Gastrocnemius medialis (tissue), 4 donors: ENCODE results near the gene CRABP2.

ENCODE experiments used
- POLR2A ChIP-seq, 2 donors: fragments of 450-650 bp; IDR thresholded peaks; one replicate each; pipeline ENCODE4 v1.6.1; 2017; ENCODE audit warnings: antibody characterized with exemption in 2 of 2, mild to moderate bottlenecking in 2 of 2, moderate library complexity in 2 of 2
- TF ChIP-seq, protein P1 (sequence below), 5 experiments: fragments of 450-650 bp in 3 of 5; fragments of 200-600 bp in 2 of 5; sonication (generic) in 2 of 5; IDR thresholded peaks in 4 of 5; conservative IDR thresholded peaks in 1 of 5; 1 replicate in 4 of 5; 2 replicates in 1 of 5; pipeline ENCODE4 v1.5.1; 2016 to 2019; ENCODE audit warnings: antibody characterized with exemption in 5 of 5, mild to moderate bottlenecking in 3 of 5, moderate library complexity in 3 of 5

DNA sequence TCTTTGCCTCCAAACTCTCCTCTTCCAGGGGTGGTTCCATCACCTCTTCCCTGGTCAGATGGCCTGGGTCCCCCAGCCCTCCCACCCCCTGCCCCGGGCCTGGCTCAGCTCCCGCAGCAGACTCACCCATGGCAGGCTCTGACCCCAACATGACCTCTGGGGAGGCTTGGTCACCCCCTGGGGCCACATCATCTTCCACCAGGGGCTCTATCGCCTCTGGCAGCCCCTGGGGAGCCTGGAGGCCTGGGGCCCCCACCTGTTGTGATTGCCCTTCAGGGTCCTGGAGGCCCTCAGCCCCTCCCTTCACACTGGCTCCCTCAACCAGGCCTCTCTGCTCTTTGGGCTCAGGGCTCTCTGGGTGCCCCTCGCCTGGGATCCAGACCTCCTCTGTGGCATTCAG, 34.6 kb downstream of the CRABP2 start:
- TF ChIP-seq, protein P1, sequence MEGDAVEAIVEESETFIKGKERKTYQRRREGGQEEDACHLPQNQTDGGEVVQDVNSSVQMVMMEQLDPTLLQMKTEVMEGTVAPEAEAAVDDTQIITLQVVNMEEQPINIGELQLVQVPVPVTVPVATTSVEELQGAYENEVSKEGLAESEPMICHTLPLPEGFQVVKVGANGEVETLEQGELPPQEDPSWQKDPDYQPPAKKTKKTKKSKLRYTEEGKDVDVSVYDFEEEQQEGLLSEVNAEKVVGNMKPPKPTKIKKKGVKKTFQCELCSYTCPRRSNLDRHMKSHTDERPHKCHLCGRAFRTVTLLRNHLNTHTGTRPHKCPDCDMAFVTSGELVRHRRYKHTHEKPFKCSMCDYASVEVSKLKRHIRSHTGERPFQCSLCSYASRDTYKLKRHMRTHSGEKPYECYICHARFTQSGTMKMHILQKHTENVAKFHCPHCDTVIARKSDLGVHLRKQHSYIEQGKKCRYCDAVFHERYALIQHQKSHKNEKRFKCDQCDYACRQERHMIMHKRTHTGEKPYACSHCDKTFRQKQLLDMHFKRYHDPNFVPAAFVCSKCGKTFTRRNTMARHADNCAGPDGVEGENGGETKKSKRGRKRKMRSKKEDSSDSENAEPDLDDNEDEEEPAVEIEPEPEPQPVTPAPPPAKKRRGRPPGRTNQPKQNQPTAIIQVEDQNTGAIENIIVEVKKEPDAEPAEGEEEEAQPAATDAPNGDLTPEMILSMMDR (IDR thresholded peaks at IDR 0.05 in 4 of 5, conservative IDR thresholded peaks at IDR 0.05 in 1 of 5), result no peak
- TF ChIP-seq POLR2A (IDR thresholded peaks at IDR 0.05), result no peak
